Measurements from ENCODE around the gene DAZAP1.

Gene DAZAP1

DNA sequence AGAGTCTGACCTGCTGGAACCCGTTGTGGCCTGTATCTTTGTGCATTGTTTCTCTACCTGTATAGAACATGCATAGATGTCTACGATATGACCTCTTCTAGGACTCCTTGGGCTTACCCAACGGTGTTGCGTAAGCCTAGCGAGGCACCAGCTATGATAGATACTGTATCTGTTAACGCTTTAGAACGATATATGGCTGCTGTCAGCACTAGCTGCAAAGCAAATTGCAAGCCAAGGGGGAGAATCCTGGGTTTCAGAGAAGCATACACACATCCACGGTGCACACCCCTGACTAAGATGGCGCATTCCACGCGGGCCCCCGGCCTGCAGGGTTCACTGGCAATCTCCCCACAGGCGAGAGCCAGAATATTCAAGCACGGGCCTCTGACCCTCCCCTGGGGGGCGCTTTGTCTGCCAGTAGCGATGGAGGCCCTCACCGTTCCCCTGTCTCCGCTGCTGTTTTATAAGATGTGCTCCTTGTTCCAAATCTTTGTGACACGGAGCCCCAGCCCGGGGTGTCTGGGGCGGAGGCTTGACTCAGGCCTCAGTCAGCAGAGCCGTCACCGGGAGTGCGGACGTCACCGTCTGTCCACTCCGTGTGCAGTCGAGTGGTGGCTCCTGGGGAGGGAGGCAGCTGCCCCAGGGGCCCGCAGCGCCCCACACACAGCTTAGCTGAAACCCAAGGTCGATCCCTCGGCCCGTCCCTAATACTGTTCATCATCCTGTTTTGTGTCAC is 17.9 kb downstream of the DAZAP1 start:
- H3K79me2 ChIP-seq (ENCODE audit: insufficient read depth, low read length): peaks cover 21% of the 10 kb centered on the region

DNA sequence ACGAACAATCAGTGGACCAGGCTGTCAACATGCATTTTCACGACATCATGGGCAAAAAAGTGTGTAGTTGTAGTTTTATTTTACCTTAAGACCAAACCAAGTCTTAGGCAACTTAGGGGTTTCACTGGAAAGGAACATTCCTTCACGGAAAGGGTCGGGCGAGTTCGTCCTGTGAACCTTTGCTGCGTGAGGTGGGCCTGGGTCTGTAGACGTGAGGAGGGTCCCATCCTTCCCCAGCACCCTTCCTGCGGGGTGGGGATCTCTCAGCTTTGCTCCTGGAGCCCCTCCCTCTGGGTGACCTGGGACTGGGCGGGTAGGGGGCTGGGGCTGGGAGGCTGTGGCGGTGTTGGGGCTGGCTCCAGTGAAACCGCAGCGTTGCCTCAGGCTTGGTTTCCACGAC is 18.5 kb downstream of the DAZAP1 start:
- no peak for TF ChIP-seq EZH2phosphoT487 (conservative IDR thresholded peaks at IDR 0.05; ENCODE audit: low read length)
- TF ChIP-seq, protein P1, sequence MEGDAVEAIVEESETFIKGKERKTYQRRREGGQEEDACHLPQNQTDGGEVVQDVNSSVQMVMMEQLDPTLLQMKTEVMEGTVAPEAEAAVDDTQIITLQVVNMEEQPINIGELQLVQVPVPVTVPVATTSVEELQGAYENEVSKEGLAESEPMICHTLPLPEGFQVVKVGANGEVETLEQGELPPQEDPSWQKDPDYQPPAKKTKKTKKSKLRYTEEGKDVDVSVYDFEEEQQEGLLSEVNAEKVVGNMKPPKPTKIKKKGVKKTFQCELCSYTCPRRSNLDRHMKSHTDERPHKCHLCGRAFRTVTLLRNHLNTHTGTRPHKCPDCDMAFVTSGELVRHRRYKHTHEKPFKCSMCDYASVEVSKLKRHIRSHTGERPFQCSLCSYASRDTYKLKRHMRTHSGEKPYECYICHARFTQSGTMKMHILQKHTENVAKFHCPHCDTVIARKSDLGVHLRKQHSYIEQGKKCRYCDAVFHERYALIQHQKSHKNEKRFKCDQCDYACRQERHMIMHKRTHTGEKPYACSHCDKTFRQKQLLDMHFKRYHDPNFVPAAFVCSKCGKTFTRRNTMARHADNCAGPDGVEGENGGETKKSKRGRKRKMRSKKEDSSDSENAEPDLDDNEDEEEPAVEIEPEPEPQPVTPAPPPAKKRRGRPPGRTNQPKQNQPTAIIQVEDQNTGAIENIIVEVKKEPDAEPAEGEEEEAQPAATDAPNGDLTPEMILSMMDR (IDR thresholded peaks at IDR 0.05; ENCODE audit: insufficient read depth, low read length, poor library complexity, severe bottlenecking): no peak
- Histone ChIP-seq H3K36me3 (ENCODE audit: low read length) (peaks cover 8% of the 10 kb centered on the region; the same call in 1 of the 2 replicates), H3K4me2 (ENCODE audit: low read depth, low read length, poor library complexity, severe bottlenecking) (no peak overlapping the region), H3K9ac (ENCODE audit: low read length) (no peak overlapping the region), H3K79me2 (ENCODE audit: insufficient read depth, low read length) (peaks cover 21% of the 10 kb centered on the region), H3F3A (ENCODE audit: insufficient read depth) (no peaks in the 10 kb centered on the region), H3K9me2 (replicated peaks; ENCODE audit: insufficient read depth, low read length) (no peaks in the 10 kb centered on the region), H3K9me3 (ENCODE audit: insufficient read depth, low read length) (no peaks in the 10 kb centered on the region), H3K4me3 (ENCODE audit: insufficient read depth, low read length, poor library complexity, severe bottlenecking) (no peak overlapping the region), H2AFZ (ENCODE audit: low read depth, low read length, severe bottlenecking) (no peak overlapping the region), H3K27me3 (ENCODE audit: low read length) (no peaks in the 10 kb centered on the region), H4K20me1 (ENCODE audit: low read depth, low read length) (peaks cover 1% of the 10 kb centered on the region; the same call in 1 of the 2 replicates), H3K27ac (ENCODE audit: low read depth, low read length) (no peak overlapping the region)

More for the DNA sequence above, 17.9 kb downstream of the DAZAP1 start:
- Histone ChIP-seq H3K27me3 (ENCODE audit: low read length) (no peaks in the 10 kb centered on the region), H4K20me1 (ENCODE audit: low read depth, low read length) (peaks cover 5% of the 10 kb centered on the region; the same call in 1 of the 2 replicates), H3K9me2 (replicated peaks; ENCODE audit: insufficient read depth, low read length) (no peaks in the 10 kb centered on the region), H3K4me2 (ENCODE audit: low read depth, low read length, poor library complexity, severe bottlenecking) (no peak overlapping the region), H3K9ac (ENCODE audit: low read length) (no peak overlapping the region), H3K36me3 (ENCODE audit: low read length) (peaks cover 8% of the 10 kb centered on the region; the same call in 1 of the 2 replicates), H3K4me3 (ENCODE audit: insufficient read depth, low read length, poor library complexity, severe bottlenecking) (no peak overlapping the region), H3F3A (ENCODE audit: insufficient read depth) (no peaks in the 10 kb centered on the region), H3K27ac (ENCODE audit: low read depth, low read length) (no peak overlapping the region), H3K9me3 (ENCODE audit: insufficient read depth, low read length) (no peaks in the 10 kb centered on the region), H2AFZ (ENCODE audit: low read depth, low read length, severe bottlenecking) (no peak overlapping the region)
- TF ChIP-seq EZH2phosphoT487 (conservative IDR thresholded peaks at IDR 0.05; ENCODE audit: low read length): no peak
- TF ChIP-seq, protein P1 (IDR thresholded peaks at IDR 0.05; ENCODE audit: insufficient read depth, low read length, poor library complexity, severe bottlenecking): no peak

DNA sequence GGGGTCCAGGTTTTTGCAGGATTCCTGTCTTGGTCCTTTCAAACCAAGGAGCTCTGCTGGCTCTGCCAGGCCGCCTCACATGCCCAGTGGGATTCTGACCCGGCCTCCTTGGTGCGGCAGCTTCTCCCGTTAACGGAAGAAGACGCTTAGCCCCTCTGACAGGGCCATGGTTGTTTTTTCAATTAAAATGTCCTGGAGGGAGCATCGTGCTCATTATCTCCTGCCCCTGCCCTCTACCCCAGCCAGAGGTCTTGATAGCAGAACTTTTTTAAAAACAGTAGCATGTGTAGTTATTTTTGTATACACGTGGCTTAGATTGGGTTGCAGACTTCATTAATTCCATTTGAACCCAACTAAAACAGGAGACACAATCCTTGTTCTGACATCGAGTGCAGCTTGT is 19.4 kb downstream of the DAZAP1 start:
- Histone ChIP-seq H3K9ac (ENCODE audit: low read length) (no peak overlapping the region), H3K4me3 (ENCODE audit: insufficient read depth, low read length, poor library complexity, severe bottlenecking) (no peak overlapping the region), H3K79me2 (ENCODE audit: insufficient read depth, low read length) (peaks cover 21% of the 10 kb centered on the region), H4K20me1 (ENCODE audit: low read depth, low read length) (no peaks in the 10 kb centered on the region), H3K36me3 (ENCODE audit: low read length) (peaks cover 8% of the 10 kb centered on the region; the same call in 1 of the 2 replicates), H3K27ac (ENCODE audit: low read depth, low read length) (no peak overlapping the region), H3K27me3 (ENCODE audit: low read length) (no peaks in the 10 kb centered on the region), H3K9me3 (ENCODE audit: insufficient read depth, low read length) (no peaks in the 10 kb centered on the region), H2AFZ (ENCODE audit: low read depth, low read length, severe bottlenecking) (no peak overlapping the region), H3K4me2 (ENCODE audit: low read depth, low read length, poor library complexity, severe bottlenecking) (no peak overlapping the region), H3K9me2 (replicated peaks; ENCODE audit: insufficient read depth, low read length) (no peaks in the 10 kb centered on the region), H3F3A (ENCODE audit: insufficient read depth) (no peaks in the 10 kb centered on the region; the same call in 1 of the 2 replicates)
- TF ChIP-seq EZH2phosphoT487 (conservative IDR thresholded peaks at IDR 0.05; ENCODE audit: low read length): no peak
- TF ChIP-seq, protein P1 (IDR thresholded peaks at IDR 0.05; ENCODE audit: insufficient read depth, low read length, poor library complexity, severe bottlenecking): no peak
